HG03039 (cell line): ENCODE results near the gene GCK.
"Not testable (repeated sequence)": the region's sequence is repeated elsewhere in the genome, so short reads cannot be mapped to it uniquely, and the experiment has no call there.

ENCODE experiments used
- ATAC-seq: cut with Tn5 transposase; IDR thresholded peaks from one replicate; pipeline ENCODE4 v1.9.1; 2021; ENCODE audit warnings: mild to moderate bottlenecking, moderate library complexity; ENCODE audit not compliant: unreplicated experiment

Gene GCK

GRCh38 chr7:44184206-44184872 lies 4.9 kb downstream of the GCK start:
- ATAC-seq: no peak

GRCh38 chr7:44183386-44183785 lies 5.9 kb downstream of the GCK start:
- no peak for ATAC-seq

- no peak for ATAC-seq
These were observed 6.4 kb downstream of the GCK start for GRCh38 chr7:44182827-44183226.

GRCh38 chr7:44180631-44181030 lies 8.6 kb downstream of the GCK start:
- ATAC-seq: no peak

- no peak for ATAC-seq
These were observed 11.6 kb downstream of the GCK start for GRCh38 chr7:44177570-44178131.

GRCh38 chr7:44176486-44176885 lies 12.8 kb downstream of the GCK start:
- no peak for ATAC-seq

GRCh38 chr7:44175730-44176129 lies 13.5 kb downstream of the GCK start:
- no peak for ATAC-seq

- not testable (repeated sequence) for ATAC-seq
These were observed 14.6 kb downstream of the GCK start for GRCh38 chr7:44174694-44174948.

GRCh38 chr7:44173911-44174693 lies 15.1 kb downstream of the GCK start:
- ATAC-seq: no peak

- ATAC-seq: no peak
These were observed 16.3 kb downstream of the GCK start for GRCh38 chr7:44172803-44173424.

- ATAC-seq: no peak
These were observed 16.9 kb downstream of the GCK start for GRCh38 chr7:44172352-44172751.

- ATAC-seq: not testable (repeated sequence)
These were observed 17.3 kb downstream of the GCK start for GRCh38 chr7:44171901-44172300.

GRCh38 chr7:44167920-44168319 lies 21.3 kb downstream of the GCK start:
- no peak for ATAC-seq

GRCh38 chr7:44163591-44163990 lies 25.6 kb downstream of the GCK start:
- ATAC-seq: no peak

- ATAC-seq: no peak
These were observed 26.3 kb downstream of the GCK start for GRCh38 chr7:44162785-44163395.

- ATAC-seq: no peak
These were observed 27.1 kb downstream of the GCK start for GRCh38 chr7:44162179-44162578.

- no peak for ATAC-seq
These were observed 27.9 kb downstream of the GCK start for GRCh38 chr7:44161371-44161770.

GRCh38 chr7:44159824-44160630 lies 29.2 kb downstream of the GCK start:
- no peak for ATAC-seq

- ATAC-seq: no peak
These were observed 30.2 kb downstream of the GCK start for GRCh38 chr7:44158873-44159631.
